ENCODE results near the gene A3GALT2.

Gene A3GALT2

DNA sequence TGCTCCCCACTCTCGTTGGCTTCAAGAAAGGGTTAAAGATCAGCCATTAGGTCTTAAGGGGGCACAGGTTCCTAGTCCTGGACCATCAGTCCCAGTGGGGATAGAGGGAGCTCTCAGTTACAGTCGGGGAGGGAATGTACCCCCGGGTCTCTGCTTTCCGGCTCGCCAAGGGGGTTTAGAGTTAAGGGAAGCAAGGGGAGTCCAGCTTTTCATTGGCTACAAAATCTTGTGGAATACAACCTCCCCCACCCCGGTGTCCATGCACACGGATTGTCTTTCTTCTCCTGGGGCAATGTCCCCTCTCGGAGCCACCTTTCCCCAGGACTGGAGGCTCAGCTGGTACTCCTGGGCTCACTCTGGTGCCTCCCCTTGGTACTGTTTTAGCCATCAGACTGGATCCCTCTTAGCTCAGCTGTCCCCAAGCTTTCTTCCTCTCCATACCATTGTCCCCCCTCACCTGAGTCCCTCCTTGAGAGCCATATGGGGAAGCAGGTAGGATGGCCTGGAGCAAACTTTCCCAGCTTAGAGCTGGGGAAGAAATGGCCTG is at the start of gene A3GALT2:
A3GALT2 (minus strand) TSS at position 480 of the 547 bp plus-strand sequence; CDS start at position 480, 0 bp downstream.
- no peak for DNase-seq

DNA sequence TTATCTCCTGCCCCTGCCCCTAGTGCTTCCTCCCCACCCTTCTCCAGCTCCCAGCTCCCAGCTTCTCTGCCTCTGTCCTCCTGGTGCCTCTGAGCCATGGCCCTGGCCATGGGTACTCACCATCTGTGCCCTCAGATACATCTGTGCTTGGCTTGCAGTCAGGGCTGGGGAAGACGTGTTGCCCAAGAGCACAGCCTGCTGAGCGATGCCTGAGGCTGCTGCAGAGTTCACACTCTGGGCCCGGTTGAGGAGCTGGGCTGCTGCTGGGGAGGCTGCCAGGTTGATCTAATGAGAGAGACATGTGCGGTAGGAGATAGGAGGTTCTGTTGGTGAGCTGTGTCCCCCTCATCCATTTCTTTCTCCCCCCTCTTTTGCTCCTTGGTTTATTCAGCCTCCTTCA is 49.4 kb upstream of the A3GALT2 start:
- no peak for DNase-seq

DNA sequence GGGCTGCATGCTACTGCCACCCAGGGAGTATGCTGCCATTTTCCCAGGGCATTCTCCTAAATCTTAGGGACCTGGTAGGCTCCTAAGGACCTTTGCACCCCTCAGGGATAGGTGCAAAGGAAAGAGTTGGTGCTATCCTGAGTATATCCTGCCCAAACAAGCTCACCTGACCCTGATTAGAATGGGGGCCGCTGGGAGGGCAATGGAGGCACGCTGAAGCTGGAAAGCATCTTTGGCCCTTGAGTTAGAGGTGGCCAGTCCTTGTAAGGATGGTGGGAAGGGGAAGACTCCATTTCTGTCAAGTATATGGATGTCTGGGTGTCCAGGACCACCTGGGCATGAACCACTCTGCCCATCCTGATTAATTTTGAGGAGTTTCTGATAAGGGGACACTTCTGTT is 48.9 kb upstream of the A3GALT2 start:
- no peak for DNase-seq

DNA sequence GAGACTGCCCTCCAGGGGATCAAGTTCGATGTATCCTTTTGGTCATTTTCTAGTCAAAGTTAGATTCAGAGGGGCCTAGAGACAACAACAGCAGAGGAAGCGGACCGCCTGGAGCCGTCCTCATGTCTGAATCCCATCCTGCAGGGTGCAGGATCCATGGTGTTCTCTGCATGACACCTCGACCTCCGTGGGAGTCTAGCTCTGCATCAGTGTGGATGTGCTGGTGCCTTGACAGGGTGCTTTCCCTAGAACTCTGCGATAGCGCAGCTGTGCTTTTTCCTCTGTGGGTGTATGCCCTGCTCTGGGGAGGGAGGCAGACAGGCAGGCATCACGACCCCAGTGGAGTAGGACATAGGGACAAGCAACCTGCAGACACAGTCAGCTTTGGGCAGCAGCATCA is 48.2 kb upstream of the A3GALT2 start:
- no peak for DNase-seq

DNA sequence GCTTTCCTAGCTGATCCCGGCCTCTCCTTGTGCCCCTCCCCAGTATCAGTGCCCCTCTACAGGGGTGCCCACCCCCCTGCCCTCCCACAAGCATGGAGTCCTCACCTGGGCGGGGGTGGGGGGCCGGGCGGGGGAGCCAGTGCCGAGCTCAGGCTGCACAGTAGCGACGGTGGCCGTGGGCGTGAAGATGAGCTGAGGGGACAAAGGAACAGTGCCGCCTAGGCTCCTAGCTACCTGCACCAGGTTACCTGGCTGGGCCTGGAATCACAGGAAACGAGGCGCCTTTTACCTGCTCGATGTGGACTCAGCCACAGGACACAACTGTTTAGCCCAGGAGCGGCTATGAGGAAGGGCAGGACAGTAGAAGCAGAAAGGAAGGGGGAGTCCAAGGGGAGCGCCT is 47.5 kb upstream of the A3GALT2 start:
- no peak for DNase-seq

DNA sequence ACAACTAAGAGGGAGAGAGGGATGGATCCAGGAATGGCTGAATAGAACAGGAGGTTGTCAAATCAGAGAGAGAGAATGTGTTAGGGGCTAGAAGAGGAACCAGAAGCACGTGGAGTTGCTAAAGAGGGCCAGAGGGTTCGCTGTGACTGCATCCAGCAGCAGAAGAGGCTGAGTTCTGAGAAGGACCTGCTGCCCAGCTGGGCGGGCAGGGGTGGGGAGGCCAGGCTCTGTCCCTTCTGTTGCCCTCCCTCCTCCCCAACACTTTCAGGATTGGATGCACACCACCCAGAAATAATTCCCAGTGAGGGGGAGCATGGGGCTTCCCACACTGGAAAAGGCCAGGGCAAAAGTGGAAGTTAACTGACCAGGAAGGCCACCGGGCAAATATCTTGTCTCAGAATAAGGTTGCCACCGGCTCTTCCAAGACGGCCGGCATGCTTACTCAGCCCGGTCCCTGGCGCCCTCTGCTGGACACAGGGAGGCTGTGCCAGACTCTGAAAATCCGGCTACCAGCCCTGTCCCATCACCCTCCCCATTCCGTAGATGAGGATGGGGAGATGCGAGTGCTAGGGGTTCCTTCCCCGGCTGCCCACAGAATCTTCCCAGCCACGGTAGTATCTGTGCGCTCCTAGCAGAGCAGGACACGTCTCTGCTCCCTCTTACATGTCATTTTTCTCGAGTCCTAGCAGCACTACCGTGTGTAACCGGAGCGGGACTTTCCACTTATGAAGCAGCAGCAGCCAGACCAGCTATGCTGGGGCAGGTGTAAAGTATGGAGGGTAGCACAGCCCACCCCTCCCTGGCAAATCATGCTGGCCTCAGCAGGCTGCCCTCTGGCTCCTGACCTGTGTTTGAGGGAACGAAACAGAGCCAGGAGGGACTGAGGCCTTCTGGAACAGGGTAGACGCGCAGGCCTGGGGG is 46.8 kb upstream of the A3GALT2 start:
- peak; percentile 93 for DNase-seq

DNA sequence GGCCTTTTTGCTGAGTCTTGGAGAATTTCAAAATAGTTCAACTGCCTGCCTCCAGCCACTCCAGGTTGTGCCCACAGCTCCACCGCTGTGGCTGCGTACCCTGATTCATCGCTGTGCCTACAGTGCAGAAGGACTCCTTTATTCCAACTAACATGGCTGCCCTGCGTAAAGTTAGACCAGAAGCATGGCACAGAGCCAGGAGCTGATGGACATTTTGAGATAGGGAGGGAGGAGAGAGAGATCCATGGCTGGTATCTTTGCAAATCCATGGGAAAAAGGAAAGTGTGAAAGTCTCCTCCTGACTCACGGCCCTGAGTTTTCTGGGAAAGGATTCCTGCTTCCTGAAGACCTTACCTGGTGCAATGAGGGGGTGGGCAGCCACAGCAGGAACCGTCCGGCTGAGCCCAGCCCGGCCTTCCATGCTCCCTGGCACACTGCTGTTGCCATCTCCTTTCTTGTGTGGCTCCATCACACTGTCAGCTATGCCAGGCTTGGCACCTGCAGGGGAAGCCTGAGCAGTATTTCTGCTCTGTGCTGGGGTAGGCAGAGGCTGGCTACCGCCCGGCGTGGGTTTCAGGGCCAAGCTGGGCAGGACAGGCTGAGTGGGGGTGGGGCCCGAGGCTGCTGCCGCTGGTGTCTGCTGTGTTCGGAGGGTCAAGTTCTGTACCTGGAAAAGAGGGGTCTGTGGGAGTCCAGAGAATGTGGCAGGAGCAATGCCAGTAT is 46.0 kb upstream of the A3GALT2 start:
- no peak for DNase-seq

DNA sequence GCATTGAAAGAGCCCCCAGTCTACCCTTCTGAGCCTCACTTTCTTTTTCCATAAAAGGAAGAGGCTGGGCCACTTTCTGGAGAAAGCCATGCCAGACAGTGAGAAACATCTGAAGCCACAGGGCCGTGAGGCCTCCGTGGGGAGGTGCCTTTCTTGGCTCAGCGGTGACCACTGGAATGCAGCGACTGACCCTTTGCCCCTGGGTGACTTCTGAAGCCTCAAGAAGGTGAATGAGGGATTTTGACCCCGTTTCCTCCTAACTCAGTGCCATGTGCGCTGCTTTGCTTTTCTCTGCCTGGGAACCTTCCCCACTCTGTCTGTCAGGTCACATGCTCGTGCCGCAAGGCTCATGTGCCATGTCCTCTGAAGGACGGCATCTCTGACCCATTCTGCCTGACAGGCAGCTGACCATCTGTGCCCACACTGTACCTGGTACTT is 44.7 kb upstream of the A3GALT2 start:
- no peak for DNase-seq

DNA sequence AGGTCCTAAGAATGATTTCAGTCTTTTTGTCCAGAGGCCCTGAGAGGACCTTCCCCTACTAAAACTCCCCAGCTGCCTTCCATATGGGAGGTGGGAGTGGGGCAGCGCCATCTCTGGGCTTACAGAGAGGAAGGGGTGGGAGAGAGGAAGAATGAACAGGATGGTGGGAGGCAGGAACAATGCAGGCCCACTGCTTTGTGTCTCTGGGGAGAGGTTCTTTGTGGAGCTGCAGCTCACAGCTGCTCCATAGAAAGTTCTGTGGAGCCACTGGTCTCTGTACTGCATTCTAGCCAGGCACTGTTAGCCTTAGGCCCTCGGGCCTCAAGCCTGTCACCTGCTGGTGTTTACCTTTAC is 43.6 kb upstream of the A3GALT2 start:
- DNase-seq = no peak

DNA sequence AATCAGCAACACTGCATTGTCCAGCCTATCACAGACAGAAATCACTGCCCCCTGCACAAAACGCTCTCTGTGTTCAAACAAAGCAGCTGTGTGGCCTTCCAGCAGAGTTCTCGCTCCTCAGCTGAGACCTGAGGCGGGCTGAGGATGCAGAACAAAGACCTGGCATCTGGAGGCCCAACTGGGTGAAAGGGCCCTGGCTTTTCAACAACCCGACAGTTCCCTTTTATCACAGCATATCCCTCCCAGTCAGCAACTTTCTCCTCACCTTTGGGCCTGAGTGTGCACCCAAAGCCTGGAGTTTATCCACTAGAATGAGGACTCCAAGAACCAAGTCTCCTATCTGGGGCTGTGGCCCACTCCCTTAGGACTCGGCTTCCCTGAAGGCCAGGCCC is 42.6 kb upstream of the A3GALT2 start:
- peak; percentile 79 for DNase-seq

DNA sequence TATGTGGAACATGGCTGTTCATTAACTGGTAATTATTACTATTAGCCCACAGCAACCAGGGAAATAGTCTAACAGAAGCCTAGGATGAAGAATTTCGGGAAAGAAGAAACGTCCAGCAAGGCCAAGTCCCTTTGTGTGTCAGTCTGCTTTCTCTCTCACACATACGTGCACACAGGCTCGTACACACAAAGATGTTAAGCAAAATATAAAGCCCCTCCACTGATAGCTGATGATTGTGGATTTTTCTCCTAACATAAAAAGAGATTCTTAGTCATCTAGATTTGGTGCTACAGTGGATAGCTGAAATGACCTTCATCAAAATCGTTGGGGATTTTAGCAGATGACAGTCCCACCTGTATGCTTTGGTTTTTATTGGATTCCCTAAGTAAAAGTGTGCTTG is 42.1 kb upstream of the A3GALT2 start:
- peak; percentile 51 for DNase-seq

DNA sequence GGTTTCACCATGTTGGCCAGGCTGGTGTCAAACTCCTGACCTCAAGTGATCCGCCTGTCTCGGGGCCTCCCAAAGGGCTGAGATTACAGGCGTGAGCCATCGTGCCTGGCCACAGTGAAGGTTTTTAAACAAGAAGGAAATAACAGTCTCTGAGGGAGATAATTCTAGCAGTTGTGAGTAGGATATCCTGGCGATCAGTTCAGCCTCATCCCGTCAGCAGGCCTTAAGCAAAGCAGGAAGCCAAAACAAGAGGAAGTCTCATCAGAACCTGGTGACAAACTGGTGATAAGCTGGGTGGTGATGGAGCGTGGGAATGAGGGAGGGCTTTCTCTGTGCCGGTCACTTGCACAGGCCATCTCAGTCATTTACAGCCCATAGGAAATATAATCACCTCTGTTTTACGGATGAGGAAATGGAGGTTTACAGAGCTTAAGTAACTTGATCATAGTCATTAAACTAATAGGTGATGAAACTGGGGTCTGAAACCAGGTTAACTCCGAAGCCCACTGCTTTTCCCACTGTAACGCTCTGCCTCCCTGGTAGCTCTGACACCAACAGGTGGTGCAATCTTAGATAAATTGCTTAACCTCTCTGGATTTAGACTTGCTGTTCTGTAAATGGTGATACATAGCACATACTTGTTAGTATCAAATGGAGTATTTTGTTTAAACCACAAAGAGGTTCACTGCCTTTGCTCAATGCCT is 40.8 kb upstream of the A3GALT2 start:
- no peak for DNase-seq

DNA sequence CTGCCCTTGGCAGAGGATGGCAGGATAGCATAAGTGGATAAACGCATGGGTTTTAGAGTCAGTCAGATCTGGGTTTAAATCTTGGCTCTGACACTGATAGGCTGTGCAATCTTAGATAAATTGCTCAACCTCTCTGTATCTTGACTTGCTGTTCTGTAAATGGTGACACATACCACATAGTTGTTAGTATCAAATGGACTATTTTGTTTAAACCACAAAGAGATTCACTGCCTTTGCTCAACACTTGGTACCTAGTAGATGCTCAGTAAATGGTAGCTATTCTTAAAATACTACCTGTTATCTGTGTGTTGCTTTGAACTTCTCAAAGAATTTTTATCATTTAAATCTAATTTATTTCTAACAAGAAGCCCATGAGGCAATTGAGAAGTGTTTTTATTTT is 39.5 kb upstream of the A3GALT2 start:
- DNase-seq = no peak

DNA sequence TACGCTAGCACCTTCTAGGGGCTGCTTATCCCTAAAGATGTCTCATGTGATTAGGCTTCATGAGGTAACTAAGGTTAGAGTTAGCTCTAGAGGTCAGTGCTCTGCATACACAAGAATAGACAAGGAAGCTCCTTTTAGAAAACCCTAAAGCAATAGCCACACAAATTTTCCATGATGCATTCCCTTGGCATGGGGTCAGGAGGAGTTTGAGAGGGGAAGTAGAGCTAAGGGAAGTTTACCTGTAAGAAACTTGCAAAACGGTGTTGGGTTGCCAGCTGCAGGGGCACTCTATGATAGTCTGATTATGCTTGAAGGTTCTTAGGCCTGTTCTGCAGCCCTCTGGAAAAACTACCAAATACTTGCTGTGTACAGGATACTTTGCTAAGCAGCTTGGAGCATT is 39.0 kb upstream of the A3GALT2 start:
- DNase-seq = no peak

DNA sequence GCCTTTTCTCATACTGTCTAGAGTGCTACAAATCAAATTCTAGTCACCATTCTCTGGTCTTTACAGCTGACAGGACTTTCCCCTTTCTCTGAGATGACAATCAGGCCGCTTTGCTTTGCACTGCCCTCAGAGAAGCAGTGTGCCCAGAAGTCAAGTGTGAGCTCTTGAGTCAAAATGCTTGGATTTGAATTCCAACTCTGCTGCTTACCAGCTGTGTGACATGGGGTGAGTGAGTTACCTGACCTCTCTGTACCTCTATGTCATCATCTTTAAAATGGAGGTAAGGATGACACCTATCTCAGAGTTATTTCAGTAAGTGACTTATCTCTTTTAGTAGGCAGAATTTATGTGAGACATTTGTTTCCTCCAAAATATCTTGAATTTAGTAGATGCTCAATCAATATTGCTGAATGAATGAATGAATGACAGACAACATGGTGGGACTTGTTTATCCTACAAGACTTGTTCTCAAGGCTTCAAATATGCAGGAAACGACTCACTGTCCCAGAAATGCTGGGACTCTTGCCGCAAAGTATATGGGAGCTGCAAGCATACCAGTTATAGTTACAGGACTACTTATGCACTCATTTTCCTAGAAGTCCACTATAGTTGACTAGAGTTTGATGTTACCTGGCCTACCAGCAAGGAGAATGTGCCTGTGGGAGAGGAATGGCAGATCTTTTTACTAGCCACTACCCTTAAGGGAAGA is 38.1 kb upstream of the A3GALT2 start:
- no peak for DNase-seq

DNA sequence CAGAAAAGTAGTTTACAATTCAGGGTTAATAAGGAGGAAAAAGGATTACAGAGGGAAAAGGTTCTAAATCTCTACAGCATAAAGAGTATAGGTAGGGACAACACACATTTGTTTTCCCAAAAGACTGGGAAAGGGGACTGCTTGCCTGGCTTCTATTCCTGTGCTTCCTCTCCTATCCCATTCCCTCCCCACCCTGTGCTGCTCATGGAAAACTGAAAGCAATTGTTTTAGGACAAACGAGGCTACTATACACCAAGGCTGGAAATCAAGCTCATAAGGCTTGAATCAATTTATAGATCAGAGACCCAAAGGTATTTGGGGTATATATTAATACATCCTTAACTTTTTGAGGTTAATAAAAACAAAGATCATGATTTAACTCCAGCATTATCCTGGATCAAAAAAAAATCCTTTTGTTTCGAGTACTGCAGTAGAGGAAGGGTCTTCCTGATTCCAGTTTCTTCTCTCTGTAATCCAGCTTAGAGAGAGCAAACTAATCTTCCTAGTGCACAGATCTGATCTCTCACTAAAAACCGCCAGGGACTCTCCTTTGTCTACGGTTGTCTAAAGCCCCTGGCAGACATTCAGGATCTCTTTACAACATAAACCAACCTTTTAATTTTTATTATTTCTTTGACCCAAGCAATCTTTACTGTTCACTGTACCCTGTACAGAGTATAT is 37.4 kb upstream of the A3GALT2 start:
- DNase-seq = no peak

DNA sequence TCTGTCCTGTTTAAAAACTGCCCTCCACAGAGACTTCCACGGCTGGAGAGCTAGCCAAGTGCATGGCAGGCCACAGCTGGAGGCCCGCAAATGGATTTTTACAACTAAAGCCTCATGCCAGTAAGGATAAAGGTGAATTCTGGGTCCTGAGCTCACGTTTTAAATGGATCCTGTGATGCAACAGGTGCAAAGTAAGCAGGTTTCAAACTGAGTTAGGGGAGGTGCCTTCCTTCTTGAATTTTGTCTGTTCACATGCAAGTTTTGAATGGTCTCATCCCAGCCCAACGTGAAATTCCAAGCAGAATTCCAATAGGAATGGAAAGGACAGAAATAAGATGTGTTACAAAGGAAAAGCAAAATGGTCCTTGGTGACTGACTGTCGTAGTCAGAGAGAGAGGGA is 36.2 kb upstream of the A3GALT2 start:
- DNase-seq = no peak

DNA sequence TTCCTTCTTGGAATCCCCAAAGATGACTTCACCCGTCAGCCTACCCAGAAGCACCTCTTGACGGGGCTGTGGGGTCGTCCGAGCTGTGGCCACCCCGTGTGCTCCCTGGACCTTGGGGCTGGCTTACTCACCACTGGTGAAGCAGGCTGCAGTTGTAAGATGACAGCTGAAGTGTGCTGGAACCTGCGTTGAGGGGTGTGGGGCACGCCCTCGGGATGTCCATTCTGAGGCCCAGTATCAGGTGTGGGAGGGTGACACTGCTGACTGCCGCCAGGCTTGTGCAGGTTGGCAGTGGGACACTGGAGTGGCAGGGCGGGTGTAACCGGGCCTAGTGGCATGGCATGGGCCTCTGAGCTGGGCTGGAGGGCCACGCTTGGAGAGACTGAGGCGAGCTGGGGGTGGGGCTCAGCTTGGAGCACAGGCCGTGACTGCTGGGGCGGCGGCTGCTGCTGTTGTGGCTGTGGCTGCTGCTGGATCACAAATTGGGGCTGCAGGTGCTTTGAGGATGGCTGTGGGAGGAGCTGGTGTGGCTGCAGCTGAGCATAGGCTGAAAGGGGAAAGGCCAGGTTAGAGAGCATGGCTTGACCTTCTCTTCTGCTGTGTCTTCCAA is 33.9 kb upstream of the A3GALT2 start:
- no peak for DNase-seq

DNA sequence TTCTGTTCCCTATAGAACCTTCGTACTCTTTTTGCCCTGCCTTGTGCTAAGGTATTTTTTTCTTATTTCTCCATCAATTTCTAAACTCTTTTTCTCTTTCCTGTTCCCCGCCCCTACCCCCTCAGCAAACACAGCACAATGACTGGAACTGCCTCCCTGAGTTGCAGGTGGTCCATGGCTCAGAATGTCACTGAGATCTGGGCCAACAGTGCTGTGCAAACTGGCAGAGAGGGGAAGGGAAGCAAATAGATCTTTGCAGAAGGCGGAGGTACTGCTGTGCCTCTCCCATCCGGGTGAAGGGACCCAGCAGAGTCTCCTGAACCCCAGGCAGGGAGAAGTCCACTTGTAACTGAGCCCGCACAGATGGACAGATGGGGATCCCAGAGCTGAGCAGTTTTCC is 32.6 kb upstream of the A3GALT2 start:
- no peak for DNase-seq

DNA sequence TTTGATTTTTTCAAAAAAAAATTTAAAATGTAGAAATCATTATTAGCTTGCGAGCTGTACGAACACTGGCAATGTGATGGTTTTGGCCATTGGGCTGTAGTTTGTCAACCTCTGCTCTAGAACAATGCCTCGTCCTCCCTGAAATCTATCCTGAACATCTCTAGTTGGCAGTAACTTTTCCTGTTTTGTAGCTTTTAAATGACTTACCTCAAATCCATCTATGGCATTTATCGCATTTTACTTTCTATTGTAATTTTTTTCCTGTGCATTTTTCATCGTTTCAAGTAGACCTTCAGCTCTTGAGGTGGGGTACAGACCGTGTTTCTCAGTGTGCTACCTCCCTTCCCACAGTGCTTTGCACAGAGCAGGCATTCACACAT is 30.4 kb upstream of the A3GALT2 start:
- DNase-seq = no peak

DNA sequence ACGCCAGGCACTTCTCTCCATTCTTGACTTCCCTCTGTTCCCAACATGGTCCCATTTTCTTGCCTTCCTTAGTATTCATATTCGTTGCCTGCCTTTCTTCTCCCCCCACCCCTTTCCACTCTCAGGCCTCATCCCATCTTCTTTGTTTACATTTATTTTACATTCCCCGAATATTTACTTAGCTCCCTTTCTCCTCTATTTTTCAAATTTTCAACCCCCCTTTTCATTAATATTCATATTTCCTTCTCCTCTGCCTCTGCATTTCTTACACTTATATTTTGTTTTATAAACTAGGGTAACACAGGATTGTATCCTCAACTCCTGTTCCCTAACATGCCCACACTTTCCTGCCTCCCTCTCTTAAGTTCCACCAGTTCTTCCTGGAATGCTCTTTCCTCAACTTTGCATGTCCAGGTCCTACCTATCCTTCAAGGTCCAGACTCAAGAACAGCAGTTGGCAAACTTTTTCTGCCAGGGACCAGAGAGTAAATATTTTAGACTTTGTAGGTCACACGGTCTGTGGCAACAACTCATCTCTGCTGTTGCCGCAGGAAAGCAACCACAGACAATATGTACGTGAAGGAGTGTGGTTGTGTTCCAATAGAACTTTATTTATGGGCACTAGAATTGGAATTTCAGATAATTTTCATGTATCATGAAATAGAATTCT is 29.8 kb upstream of the A3GALT2 start:
- no peak for DNase-seq

Data from eye (tissue), 1 donor.